Calu3 (cell line): ENCODE results near the gene PRKACG. TPM values are rescaled to one million over a fixed set of nuclear protein-coding genes. Genes with fewer than 3 reads are reported as not detected.
"Not testable (repeated sequence)": the region's sequence is repeated elsewhere in the genome, so short reads cannot be mapped to it uniquely, and the experiment has no call there.

Experiments used
- BruUV-seq: library from RNA; stranded (reverse); fragments of 400-500 nt; replicated peaks from 2 replicates; lab custom pipeline; 2021; lab: Mats Ljungman, UMichigan
- CTCF ChIA-PET: fragments of 300-600 bp; sonication (Branson Sonifier 250); formaldehyde crosslinking; loops from one replicate; lab custom pipeline; 2022; ENCODE audit warnings: antibody characterized with exemption; lab: Charles Lee
- DNase-seq: peaks from one replicate; pipeline ENCODE4 v3.0.0; 2022
- H3K27ac Mint-ChIP-seq: one replicate; pipeline ENCODE4 v1.8.0; 2022; ENCODE audit warnings: mixed read lengths; ENCODE audit not compliant: unreplicated experiment
- H3K27me3 Mint-ChIP-seq: one replicate; pipeline ENCODE4 v1.8.0; 2022; ENCODE audit warnings: mixed read lengths; ENCODE audit not compliant: unreplicated experiment
- H3K36me3 Mint-ChIP-seq: one replicate; pipeline ENCODE4 v1.8.0; 2022; ENCODE audit warnings: mild to moderate bottlenecking, moderate library complexity, mixed read lengths; ENCODE audit not compliant: insufficient read depth, unreplicated experiment
- H3K4me1 Mint-ChIP-seq: one replicate; pipeline ENCODE4 v1.8.0; 2022; ENCODE audit warnings: mild to moderate bottlenecking, low read depth, mixed read lengths; ENCODE audit not compliant: unreplicated experiment
- H3K4me3 Mint-ChIP-seq: one replicate; pipeline ENCODE4 v1.8.0; 2022; ENCODE audit warnings: mild to moderate bottlenecking, low read depth, moderate library complexity, mixed read lengths; ENCODE audit not compliant: unreplicated experiment
- H3K9me3 Mint-ChIP-seq: one replicate; pipeline ENCODE4 v1.8.0; 2022; ENCODE audit warnings: low read depth, mixed read lengths; ENCODE audit not compliant: unreplicated experiment
- intact Hi-C: fragments of 100-400 bp; cut with micrococcal nuclease; formaldehyde crosslinking; loops from one replicate; pipeline ENCODE4 v1.10.0; 2022; ENCODE audit not compliant: unreplicated experiment
- total RNA-seq: library from RNA; stranded (reverse); gene quantifications from 2 replicates; pipeline ENCODE4 v1.2.3, GENCODE V29; 2022
- TF ChIP-seq, protein P1 (sequence below): fragments of 200-600 bp; IDR thresholded peaks from one replicate; pipeline ENCODE4 v1.8.0; 2022; ENCODE audit warnings: antibody characterized with exemption; ENCODE audit not compliant: unreplicated experiment

Gene PRKACG
- total RNA-seq, 1 experiment from 2014 or later = not detected

DNA sequence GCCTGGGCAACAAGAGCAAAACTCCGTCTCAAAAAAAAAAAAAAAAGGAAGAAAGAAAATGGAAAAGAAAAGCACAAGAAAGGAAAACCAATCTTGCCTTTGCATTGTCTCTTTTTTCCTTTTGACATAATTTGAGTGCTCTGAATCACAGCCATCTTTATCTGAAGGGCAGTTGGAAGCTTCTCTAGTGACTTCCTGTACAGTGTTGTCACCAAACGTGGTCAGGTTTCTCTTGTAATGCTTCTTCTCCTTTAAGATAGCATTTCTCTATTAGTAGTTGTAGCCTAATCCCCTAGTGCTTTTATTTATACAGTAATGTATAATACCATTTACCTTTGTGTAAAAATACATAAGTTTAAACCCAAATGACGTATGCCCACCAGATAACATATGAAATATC lies 18.1 kb downstream of the PRKACG start:
- CTCF ChIA-PET = interaction anchor here (0.8 kb wide), 1 partner anchor 15 kb away, joined by 3 read pairs; no protein-coding TSS in a partner anchor
- no peak for DNase-seq
- TF ChIP-seq, protein P1, sequence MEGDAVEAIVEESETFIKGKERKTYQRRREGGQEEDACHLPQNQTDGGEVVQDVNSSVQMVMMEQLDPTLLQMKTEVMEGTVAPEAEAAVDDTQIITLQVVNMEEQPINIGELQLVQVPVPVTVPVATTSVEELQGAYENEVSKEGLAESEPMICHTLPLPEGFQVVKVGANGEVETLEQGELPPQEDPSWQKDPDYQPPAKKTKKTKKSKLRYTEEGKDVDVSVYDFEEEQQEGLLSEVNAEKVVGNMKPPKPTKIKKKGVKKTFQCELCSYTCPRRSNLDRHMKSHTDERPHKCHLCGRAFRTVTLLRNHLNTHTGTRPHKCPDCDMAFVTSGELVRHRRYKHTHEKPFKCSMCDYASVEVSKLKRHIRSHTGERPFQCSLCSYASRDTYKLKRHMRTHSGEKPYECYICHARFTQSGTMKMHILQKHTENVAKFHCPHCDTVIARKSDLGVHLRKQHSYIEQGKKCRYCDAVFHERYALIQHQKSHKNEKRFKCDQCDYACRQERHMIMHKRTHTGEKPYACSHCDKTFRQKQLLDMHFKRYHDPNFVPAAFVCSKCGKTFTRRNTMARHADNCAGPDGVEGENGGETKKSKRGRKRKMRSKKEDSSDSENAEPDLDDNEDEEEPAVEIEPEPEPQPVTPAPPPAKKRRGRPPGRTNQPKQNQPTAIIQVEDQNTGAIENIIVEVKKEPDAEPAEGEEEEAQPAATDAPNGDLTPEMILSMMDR = no peak
- BruUV-seq = no TSS peak
- intact Hi-C loops = loop anchor here (10.0 kb wide), 1 partner anchor 311 kb away; no protein-coding TSS in a partner anchor
- no peak overlapping the region for H3K4me3 Mint-ChIP-seq
- no peak overlapping the region for H3K27ac Mint-ChIP-seq
- H3K9me3 Mint-ChIP-seq = no peaks in the 10 kb centered on the region
- H3K4me1 Mint-ChIP-seq = no peaks in the 10 kb centered on the region
- no peaks in the 10 kb centered on the region for H3K36me3 Mint-ChIP-seq
- no peaks in the 10 kb centered on the region for H3K27me3 Mint-ChIP-seq

DNA sequence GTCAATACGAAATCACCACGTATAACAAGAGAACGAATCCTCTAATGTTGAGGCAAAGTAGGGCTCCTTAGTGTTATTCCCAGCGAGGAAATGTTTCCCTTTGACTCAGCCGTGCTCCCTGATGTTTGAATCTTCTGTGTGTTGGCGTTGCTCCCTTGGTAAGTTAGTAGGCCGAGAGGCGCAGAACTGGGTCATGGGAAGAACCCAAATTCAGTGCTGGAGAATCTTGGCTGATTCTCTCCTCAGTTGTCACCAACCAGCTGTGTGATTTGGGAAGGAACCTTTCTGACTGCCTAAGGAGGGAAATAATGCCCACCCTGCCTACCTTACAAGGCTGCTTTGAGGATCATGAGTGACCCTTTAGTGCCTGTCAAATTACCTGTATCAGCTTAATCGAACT lies 22.5 kb downstream of the PRKACG start:
- Mint-ChIP-seq H3K9me3 (no peaks in the 10 kb centered on the region), H3K27ac (no peak overlapping the region), H3K4me1 (no peaks in the 10 kb centered on the region), H3K4me3 (no peak overlapping the region), H3K36me3 (no peaks in the 10 kb centered on the region), H3K27me3 (no peaks in the 10 kb centered on the region)
- TF ChIP-seq, protein P1 = no peak
- CTCF ChIA-PET = no interaction called here
- BruUV-seq = no TSS peak
- no peak for DNase-seq
- intact Hi-C loops = loop anchor here (10.0 kb wide), 1 partner anchor 307 kb away; no protein-coding TSS in a partner anchor

DNA sequence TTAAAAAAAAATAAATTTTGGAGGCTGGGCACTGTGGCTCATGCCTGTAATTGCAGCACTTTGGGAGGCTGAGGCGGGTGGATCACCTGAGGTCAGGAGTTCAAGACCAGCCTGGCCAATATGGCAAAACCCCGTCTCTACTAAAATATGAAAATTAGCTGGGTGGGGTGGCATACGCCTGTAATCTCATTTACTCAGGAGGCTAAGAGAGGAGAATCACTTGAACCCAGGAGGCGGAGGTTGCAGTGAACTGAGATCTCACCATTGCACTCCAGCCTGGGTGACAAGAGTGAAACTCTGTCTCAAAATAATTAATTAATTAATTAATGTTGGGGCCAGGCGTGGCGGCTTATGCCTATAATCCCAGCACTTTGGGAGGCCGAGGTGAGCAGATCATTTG lies 27.0 kb downstream of the PRKACG start:
- H3K4me3 Mint-ChIP-seq, H3K27me3 Mint-ChIP-seq, H3K4me1 Mint-ChIP-seq, DNase-seq, H3K36me3 Mint-ChIP-seq, H3K9me3 Mint-ChIP-seq, intact Hi-C loops, H3K27ac Mint-ChIP-seq, CTCF ChIA-PET, BruUV-seq: not testable (repeated sequence)

- DNase-seq = no peak
- no peak overlapping the region for H3K27ac Mint-ChIP-seq
- H3K4me3 Mint-ChIP-seq = no peak overlapping the region
- H3K27me3 Mint-ChIP-seq = no peaks in the 10 kb centered on the region
- no TSS peak for BruUV-seq
- intact Hi-C loops = no loop called here
- TF ChIP-seq, protein P1 = no peak
- H3K4me1 Mint-ChIP-seq = no peaks in the 10 kb centered on the region
- CTCF ChIA-PET = interaction anchor here (0.7 kb wide), 1 partner anchor 97 kb away, joined by 3 read pairs; no protein-coding TSS in a partner anchor
- H3K9me3 Mint-ChIP-seq = no peaks in the 10 kb centered on the region
- H3K36me3 Mint-ChIP-seq = no peaks in the 10 kb centered on the region
These were observed 30.1 kb downstream of the PRKACG start for GRCh38 chr9:68983522-68984424.

GRCh38 chr9:68983008-68983411 lies 30.9 kb downstream of the PRKACG start:
- no peaks in the 10 kb centered on the region for H3K9me3 Mint-ChIP-seq
- DNase-seq = no peak
- H3K36me3 Mint-ChIP-seq = no peaks in the 10 kb centered on the region
- TF ChIP-seq, protein P1 = no peak
- H3K27me3 Mint-ChIP-seq = no peaks in the 10 kb centered on the region
- H3K4me3 Mint-ChIP-seq = no peak overlapping the region
- no peak overlapping the region for H3K27ac Mint-ChIP-seq
- intact Hi-C loops = no loop called here
- no peaks in the 10 kb centered on the region for H3K4me1 Mint-ChIP-seq
- CTCF ChIA-PET = interaction anchor here (0.7 kb wide), 1 partner anchor 97 kb away, joined by 3 read pairs; no protein-coding TSS in a partner anchor
- BruUV-seq = no TSS peak
